Measurements from ENCODE around the gene SYNE2.
A peak's percentile ranks its signal among the peaks of the same experiment; 100 is the strongest.

SYNE2 gene

GRCh38 chr14:64225151-64225757 is 372.4 kb downstream of the SYNE2 start:
- DNase-seq, result no peak

GRCh38 chr14:64227856-64228255 is 375.1 kb downstream of the SYNE2 start:
- DNase-seq, result no peak

- no peak for DNase-seq
These were observed 376.7 kb downstream of the SYNE2 start for GRCh38 chr14:64229489-64229888.

- peak; percentile 21 for DNase-seq
These were observed 379.5 kb downstream of the SYNE2 start for GRCh38 chr14:64232095-64232838.

- no peak for DNase-seq
These were observed 380.1 kb downstream of the SYNE2 start for GRCh38 chr14:64232944-64233343.

GRCh38 chr14:64233531-64234190 is 380.9 kb downstream of the SYNE2 start:
- DNase-seq, result no peak

GRCh38 chr14:64234877-64235651 is 382.3 kb downstream of the SYNE2 start:
- no peak for DNase-seq

GRCh38 chr14:64235652-64236640 is 383.1 kb downstream of the SYNE2 start:
- no peak for DNase-seq

GRCh38 chr14:64238049-64238448 is 385.2 kb downstream of the SYNE2 start:
- DNase-seq, result no peak

- no peak for DNase-seq
These were observed 385.8 kb downstream of the SYNE2 start for GRCh38 chr14:64238631-64239030.

- DNase-seq, result no peak
These were observed 391.5 kb downstream of the SYNE2 start for GRCh38 chr14:64244279-64244678.

- no peak for DNase-seq
These were observed 392.7 kb downstream of the SYNE2 start for GRCh38 chr14:64245491-64245890.

GRCh38 chr14:64246688-64247087 is 393.9 kb downstream of the SYNE2 start:
- DNase-seq, result no peak

GRCh38 chr14:64247195-64247594 is 394.4 kb downstream of the SYNE2 start:
- no peak for DNase-seq

- DNase-seq, result no peak
These were observed 395.9 kb downstream of the SYNE2 start for GRCh38 chr14:64248689-64249088.

GRCh38 chr14:64249363-64249762 is 396.6 kb downstream of the SYNE2 start:
- no peak for DNase-seq

GRCh38 chr14:64253672-64254071 is 400.9 kb downstream of the SYNE2 start:
- no peak for DNase-seq

- DNase-seq, result no peak
These were observed 403.0 kb downstream of the SYNE2 start for GRCh38 chr14:64255756-64256155.

GRCh38 chr14:64260418-64260817 is 407.6 kb downstream of the SYNE2 start:
- no peak for DNase-seq

GRCh38 chr14:64265222-64265621 is 412.4 kb downstream of the SYNE2 start:
- DNase-seq, result peak; percentile 65

GRCh38 chr14:64266239-64266638 is 413.4 kb downstream of the SYNE2 start:
- DNase-seq, result peak; percentile 34

- DNase-seq, result no peak
These were observed 419.2 kb downstream of the SYNE2 start for GRCh38 chr14:64272019-64272418.
